GM12878 (cell line): ENCODE data around the gene CACNA1B. TPM values are rescaled to one million over a fixed set of nuclear protein-coding genes. Genes with fewer than 3 reads are reported as not detected.

Experiments used
- E2F4 ChIP-seq: IDR thresholded peaks from 2 replicates; pipeline ENCODE4 v1.6.1; 2012; ENCODE audit warnings: low read depth, low read length, improper control_type of control experiment
- FOXM1 ChIP-seq: IDR thresholded peaks from 2 replicates; pipeline ENCODE4 v1.6.1; 2012; ENCODE audit warnings: low read depth, mild to moderate bottlenecking, inconsistent platforms, low read length, moderate library complexity
- MYB ChIP-seq: fragments of 150-350 bp; IDR thresholded peaks from 2 replicates; pipeline ENCODE4 v1.6.1; 2014; ENCODE audit warnings: mild to moderate bottlenecking, low read depth, low read length, borderline replicate concordance
- RB1 ChIP-seq: fragments of 450-650 bp; formaldehyde crosslinking; IDR thresholded peaks from 2 replicates; pipeline ENCODE4 v1.6.1; 2017; ENCODE audit warnings: mild to moderate bottlenecking, borderline replicate concordance
- TCF3 ChIP-seq: IDR thresholded peaks from 2 replicates; pipeline ENCODE4 v1.6.1; 2012; ENCODE audit warnings: low read depth, mild to moderate bottlenecking, low read length, borderline replicate concordance; ENCODE audit not compliant: insufficient read depth
- ZBED1 ChIP-seq: IDR thresholded peaks from 2 replicates; pipeline ENCODE4 v1.6.1; 2016; ENCODE audit warnings: borderline replicate concordance
- ZNF274 ChIP-seq: IDR thresholded peaks from one replicate; pipeline ENCODE4 v1.8.0; 2011; ENCODE audit not compliant: insufficient read length, insufficient read depth
- polyA plus RNA-seq, 11 experiments: library from polyadenylated mRNA; depleted of rRNA in 4 of 11; unstranded in 6 of 11; stranded (reverse) in 5 of 11; fragments of >200 nt; fragmentation: Nextera tagmentation in 4 of 11; fragmentation: Illumina TruSeq in 1 of 11; extraction: Ambion mirVana in 4 of 11; extraction: Trizol in 1 of 11; gene quantifications; 1 replicate in 1 of 11; 2 replicates in 10 of 11; pipeline versions ENCODE4 v1.2.1 to v1.2.3, GENCODE V29; 2011 to 2016; ENCODE audit warnings: inconsistent platforms in 2 of 11, missing spikeins in 2 of 11, low read depth in 1 of 11
- total RNA-seq, 4 experiments: library from RNA; depleted of rRNA in 3 of 4; stranded (reverse); fragments of >200 nt in 3 of 4; fragmentation: Illumina TruSeq in 1 of 4; extraction: Trizol in 1 of 4; gene quantifications; 2 replicates each; pipeline versions ENCODE4 v1.2.1 to v1.2.3, GENCODE V29; 2013 to 2021
- TF ChIP-seq, protein P1 (sequence below): IDR thresholded peaks from 2 replicates; pipeline ENCODE4 v1.6.1; 2012; ENCODE audit warnings: improper control_type of control experiment, low read depth, low read length; ENCODE audit not compliant: insufficient replicate concordance
- TF ChIP-seq, protein P2 (sequence below): IDR thresholded peaks from 2 replicates; pipeline ENCODE4 v1.6.1; 2011; ENCODE audit warnings: low read depth, mild to moderate bottlenecking, low read length, moderate library complexity, borderline replicate concordance; ENCODE audit errors: extremely low read depth
- TF ChIP-seq, protein P3 (sequence below): IDR thresholded peaks from 2 replicates; pipeline ENCODE4 v1.6.1; 2012; ENCODE audit warnings: low read length, inconsistent platforms

The CACNA1B gene
- total and polyA plus RNA-seq, 10 of the 15 experiments (the other 5 are each of a cell fraction or from before 2014, with no cell fraction given): 0.01 to 0.03 (median 0.01) TPM; not detected in 7

- TF ChIP-seq, protein P1, sequence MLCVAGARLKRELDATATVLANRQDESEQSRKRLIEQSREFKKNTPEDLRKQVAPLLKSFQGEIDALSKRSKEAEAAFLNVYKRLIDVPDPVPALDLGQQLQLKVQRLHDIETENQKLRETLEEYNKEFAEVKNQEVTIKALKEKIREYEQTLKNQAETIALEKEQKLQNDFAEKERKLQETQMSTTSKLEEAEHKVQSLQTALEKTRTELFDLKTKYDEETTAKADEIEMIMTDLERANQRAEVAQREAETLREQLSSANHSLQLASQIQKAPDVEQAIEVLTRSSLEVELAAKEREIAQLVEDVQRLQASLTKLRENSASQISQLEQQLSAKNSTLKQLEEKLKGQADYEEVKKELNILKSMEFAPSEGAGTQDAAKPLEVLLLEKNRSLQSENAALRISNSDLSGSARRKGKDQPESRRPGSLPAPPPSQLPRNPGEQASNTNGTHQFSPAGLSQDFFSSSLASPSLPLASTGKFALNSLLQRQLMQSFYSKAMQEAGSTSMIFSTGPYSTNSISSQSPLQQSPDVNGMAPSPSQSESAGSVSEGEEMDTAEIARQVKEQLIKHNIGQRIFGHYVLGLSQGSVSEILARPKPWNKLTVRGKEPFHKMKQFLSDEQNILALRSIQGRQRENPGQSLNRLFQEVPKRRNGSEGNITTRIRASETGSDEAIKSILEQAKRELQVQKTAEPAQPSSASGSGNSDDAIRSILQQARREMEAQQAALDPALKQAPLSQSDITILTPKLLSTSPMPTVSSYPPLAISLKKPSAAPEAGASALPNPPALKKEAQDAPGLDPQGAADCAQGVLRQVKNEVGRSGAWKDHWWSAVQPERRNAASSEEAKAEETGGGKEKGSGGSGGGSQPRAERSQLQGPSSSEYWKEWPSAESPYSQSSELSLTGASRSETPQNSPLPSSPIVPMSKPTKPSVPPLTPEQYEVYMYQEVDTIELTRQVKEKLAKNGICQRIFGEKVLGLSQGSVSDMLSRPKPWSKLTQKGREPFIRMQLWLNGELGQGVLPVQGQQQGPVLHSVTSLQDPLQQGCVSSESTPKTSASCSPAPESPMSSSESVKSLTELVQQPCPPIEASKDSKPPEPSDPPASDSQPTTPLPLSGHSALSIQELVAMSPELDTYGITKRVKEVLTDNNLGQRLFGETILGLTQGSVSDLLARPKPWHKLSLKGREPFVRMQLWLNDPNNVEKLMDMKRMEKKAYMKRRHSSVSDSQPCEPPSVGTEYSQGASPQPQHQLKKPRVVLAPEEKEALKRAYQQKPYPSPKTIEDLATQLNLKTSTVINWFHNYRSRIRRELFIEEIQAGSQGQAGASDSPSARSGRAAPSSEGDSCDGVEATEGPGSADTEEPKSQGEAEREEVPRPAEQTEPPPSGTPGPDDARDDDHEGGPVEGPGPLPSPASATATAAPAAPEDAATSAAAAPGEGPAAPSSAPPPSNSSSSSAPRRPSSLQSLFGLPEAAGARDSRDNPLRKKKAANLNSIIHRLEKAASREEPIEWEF: no peak
- TF ChIP-seq ZBED1 (no peak), TCF3 (no peak), ZNF274 (no peak), RB1 (no peak), E2F4 (no peak), MYB (no peak), FOXM1 (no peak)
- TF ChIP-seq, protein P2, sequence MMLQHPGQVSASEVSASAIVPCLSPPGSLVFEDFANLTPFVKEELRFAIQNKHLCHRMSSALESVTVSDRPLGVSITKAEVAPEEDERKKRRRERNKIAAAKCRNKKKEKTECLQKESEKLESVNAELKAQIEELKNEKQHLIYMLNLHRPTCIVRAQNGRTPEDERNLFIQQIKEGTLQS: no peak
- TF ChIP-seq, protein P3, sequence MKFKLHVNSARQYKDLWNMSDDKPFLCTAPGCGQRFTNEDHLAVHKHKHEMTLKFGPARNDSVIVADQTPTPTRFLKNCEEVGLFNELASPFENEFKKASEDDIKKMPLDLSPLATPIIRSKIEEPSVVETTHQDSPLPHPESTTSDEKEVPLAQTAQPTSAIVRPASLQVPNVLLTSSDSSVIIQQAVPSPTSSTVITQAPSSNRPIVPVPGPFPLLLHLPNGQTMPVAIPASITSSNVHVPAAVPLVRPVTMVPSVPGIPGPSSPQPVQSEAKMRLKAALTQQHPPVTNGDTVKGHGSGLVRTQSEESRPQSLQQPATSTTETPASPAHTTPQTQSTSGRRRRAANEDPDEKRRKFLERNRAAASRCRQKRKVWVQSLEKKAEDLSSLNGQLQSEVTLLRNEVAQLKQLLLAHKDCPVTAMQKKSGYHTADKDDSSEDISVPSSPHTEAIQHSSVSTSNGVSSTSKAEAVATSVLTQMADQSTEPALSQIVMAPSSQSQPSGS: no peak
These were observed 25.9 kb upstream of the CACNA1B start (continued) for GRCh38 chr9:137851516-137852267.
